NCI-H524 (cell line): ENCODE data around the gene PIK3C2G.
"Not testable (repeated sequence)": the region's sequence is repeated elsewhere in the genome, so short reads cannot be mapped to it uniquely, and the experiment has no call there.

Source experiments
- DNase-seq, 2 experiments: peaks; one replicate each; lab custom pipeline; 2025; lab: John Stamatoyannopoulos, UW

The PIK3C2G gene

DNA sequence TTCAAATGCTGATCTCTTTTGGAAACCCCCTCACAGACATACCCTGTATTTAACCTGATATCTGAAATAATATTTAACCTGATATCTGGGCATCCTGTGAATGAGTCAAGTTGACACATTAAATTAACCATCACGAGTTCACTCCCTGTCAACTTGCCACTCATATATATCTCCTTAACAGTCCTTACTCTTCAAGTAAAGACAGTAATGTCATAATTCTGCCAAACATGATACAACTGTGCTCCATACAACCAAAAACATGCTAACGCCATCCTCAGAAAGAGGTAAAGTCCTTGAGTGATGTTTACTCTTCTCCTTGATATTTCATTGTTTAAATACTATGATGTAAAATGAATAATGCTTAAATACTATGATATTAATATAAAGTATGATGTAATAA, 371.5 kb downstream of the PIK3C2G start:
- no peak for DNase-seq

DNA sequence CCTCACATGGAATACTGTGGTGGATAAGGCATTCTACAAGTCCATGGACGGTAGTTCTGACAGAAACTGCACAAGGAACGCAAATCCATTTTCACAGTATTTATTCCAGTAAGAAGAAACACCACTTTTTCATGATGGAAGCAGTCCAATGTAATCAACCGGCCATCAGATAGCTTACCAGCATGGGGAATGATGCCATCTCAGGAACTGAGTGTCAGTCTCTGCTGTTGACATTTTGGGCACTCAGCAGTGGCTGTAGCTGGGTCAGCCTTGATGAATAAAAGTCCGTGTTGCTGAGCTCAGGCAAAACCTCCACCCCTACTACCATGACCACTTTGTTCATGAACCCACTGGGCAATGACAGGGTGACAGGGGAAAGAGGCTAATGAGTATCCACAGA, 373.1 kb downstream of the PIK3C2G start:
- no peak for DNase-seq

DNA sequence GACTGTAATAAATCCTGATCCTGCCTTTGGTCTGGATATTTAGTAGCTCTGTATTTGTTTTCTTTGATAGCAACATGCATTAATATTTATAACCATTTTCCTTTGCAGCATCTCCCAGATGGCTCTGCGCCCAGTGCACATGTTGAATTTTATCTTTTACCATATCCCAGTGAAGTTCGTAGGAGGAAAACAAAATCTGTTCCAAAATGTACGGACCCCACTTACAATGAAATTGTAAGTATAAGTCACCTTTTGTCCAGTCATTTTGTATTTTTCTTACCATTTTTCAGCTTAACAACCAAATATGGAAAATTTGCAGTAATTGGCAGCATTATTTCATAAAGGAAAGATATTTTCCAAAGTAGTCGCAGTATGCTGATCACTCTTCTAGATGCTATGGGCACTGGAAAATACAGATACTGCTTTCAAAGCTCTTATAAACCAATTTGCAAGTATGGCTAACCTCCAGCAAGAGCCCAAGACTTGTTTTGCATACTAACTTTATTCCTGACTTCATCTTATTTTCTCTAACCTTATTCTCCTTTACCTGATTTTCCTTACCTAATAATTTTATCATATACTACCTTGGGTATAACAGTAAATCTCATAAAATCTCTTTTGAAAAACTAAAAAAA, 379.1 kb downstream of the PIK3C2G start:
- no peak for DNase-seq

DNA sequence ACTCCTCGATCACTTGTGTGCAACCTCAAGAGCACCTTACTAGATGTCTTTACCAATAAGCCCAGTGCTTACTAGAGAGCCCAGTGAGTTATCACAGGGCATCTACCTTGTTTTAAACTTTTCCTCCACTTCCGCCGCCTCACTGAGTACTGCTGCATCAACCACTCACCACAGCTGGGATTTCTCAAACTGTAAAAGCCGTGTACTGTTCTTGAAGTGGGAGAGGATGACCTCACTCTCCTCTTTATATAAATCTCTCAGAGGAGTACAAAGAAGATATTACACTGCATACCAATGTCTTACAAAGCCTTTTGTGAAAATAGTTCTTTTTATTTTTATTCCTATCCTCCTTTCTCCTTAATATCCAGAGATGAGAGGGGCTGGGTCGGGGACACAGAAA, 382.4 kb downstream of the PIK3C2G start:
- no peak for DNase-seq

DNA sequence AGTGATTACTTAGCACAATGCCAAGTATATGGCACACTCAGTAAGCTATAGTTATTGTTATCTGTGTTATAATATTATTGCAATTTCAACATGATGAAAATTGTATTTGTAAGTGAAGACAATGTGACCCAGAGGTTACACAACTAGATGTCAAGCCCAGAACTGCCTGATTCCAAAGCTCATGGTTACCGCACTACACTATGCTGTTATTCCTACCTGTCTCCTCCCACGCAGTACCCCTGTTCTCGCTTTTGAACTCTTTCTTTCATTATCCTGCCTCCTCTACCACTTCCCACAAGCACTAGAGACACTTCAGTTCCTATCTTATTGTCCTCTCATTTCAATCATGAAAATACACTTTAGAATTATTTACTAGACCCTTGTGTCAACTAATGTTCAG, 383.2 kb downstream of the PIK3C2G start:
- no peak for DNase-seq

DNA sequence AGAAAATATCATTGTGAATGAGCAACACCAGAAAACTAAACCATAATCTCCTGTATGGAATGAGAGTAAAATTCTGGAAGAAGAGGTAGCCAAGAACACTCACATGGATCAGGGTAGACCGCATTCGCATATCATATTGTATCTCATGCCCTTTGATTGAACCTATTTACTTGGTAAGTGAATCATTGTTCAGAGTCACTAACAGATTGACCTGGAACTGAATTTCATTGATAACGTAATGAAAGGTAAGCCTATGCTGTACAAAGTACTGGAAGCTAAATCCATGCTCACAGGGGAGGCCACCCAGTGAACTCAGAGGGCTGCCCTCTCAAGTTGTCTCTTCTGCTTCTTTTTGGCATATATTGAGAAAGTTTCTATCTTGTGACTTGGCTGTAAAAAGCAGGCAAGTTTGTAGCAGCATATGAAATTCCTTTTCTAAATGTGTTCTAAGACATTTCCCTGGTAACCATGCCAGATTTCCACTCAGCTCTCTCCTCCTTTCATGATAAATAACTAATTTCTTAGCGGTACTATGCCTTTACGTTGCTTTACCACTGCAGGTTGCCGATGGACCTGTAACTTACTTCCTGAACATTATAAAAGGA, 385.1 kb downstream of the PIK3C2G start:
- DNase-seq: no peak

DNA sequence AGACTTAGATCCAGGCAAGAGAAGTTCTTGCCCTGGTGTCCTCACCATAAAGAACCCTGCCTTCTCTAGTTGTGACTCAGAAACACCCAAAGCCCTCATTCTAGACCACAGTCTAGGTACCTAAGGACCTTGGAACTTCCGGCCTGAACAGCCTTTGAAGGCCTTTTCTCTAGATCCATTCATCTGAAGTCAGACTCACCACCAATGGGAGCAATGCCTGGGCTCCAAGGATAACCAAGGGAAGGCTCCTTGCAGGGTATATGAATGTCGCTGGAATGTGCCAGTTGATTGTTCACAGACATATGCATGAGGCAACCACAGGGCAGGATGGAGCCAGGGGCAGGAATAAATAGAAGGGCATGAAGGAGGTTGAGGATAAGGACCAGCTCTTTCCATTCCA, 390.2 kb downstream of the PIK3C2G start:
- no peak for DNase-seq

DNA sequence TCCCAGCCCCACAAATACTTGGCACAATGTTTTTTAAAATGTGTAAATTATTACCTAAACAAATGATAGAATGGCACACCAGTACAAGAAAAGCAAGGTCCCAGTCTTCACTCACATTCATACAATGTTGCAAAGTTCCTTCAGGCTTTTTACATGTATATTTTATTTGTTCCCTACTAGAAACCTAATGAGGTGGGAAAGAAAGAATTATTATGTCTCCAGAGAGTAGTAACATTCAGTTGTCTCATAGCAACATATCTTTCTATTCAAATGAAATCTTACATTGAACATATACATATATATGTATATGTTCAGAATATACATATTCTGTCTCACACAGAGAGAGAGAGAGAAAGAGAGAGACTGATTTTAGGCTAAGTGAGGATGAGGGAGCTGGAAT, 391.3 kb downstream of the PIK3C2G start:
- no peak for DNase-seq

DNA sequence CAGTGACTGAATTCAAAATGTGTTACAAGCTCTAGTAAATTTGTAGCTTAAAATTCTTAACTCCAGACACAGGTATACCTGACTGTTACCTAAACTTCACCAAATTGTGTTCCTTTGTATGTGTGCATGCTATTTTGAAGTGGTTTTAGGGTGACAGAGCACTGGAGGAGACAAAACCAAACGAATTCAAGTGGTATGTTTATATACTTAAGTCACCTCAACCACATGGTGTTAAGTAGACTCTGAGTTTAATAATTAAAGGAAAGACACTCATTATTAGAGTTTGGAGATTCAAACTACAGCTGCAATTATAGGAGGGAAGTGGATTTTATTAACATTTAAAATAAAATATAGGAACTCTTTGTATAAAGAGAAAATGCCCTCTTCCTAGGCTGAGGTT, 392.1 kb downstream of the PIK3C2G start:
- no peak for DNase-seq

DNA sequence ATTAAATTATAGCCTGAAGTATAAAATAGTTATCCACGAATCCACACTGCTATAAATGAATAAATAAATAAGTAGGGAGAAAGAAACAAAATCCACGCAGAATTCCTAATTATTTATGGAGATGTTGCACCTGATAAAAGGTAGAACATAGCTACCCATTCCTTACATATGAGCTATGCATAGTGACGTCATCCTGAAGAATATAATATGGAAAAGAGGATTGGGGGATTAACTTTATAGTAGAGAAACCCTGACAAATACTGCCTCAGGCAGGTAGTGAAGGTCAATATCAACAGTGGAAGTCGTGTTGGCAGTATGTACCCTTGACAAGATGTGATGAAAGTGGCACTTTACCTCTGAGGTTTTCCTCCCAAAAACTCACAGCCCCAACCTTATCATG, 394.0 kb downstream of the PIK3C2G start:
- DNase-seq: no peak

DNA sequence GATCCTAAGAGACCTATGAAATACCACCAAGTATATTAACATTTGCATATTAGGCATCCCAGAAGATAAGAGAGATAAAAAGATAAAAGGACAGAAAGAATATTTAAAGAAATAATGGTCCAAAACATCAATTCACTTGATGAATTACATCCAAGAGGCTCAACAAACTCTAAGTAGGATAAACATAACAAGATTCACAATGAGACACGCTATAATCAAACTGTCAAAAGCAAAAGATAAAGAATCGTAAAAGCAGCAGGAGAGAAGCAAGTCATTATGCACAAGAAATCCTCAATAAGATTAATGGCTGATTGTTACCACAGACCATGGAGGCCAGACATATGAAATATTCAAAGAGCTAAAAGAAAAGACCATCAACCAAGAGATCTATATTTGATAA, 396.9 kb downstream of the PIK3C2G start:
- no peak for DNase-seq

DNA sequence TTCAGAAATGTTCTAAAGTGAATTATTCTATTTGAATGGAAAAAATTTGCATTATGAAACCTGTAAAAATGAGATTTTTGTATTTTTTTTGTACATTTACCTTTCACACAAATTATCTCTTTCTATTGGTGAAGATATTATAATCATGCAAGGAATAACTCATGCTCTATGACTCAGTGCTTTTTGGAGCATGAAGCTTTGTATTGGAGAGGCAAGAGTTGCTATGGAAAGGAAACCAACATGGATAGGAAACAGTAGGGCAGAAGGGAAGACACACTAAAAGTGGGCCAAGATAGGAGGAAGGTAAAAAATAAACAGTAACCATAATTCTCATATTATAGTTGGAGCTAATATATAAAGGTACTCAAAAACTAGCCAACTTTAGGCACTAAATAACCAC, 397.5 kb downstream of the PIK3C2G start:
- DNase-seq: no peak

DNA sequence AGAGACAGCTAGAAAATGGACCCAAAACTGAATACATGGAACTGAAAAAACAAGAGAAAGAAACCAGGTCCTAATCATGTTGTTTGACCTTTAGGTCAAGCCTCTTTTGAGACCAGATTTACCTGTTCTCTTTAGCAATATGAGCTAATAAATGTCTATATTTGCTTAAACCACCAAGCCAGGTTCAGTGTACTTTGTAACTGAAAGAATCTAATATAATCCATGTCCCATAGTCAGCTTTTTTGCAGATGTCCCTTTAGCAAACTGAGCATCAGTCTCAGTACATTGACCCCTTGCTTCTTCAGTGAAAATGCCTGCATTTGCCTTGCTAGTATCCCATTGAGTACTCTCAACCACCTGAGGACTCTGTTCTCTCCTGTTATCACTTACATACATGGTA, 414.8 kb downstream of the PIK3C2G start:
- no peak for DNase-seq

DNA sequence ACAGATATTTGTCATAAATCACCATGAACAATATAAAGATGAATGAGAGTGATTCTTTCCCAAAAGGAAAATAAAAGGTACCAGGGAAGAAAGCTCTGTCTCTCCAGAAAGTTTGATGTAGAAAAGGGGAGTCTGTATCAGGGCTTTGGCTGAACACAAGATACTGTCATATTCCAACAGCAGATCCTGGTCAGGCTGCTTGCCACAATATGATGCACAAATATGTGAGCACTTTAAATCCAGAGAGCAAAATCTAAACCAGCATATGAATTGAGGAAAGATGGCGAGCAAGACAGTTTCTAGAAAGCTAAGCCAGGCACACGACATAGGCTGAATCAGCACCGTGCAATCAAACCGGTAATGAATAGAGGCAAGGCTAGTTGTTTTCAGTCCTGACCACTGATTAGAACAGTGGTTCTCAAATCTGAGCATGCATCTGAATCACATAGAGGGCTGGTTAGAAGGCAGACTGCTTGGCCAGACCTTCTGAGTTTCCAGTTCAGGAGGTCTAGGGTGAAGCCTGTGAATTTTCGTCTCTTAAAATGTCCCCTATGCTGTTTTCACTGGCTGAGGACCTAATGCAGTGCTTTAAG, 415.8 kb downstream of the PIK3C2G start:
- DNase-seq: no peak

DNA sequence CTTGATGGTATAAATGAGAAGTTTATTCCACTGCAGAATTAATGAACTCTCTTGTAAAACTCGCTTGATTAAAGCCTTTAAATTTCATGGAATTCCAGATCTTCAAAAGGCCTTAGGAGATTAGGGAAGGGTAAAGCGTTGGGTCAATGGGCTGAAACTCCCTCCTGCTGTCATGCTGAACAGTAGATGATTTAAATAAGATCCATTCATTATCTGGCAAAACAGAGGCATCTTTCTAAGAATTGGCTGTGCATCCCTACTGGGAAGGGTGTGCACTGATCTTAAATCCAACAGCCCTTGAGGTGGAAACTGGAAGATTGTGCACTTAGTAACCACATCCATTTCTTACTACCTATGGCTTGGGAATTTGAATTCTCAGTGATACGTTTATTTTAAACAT, 420.5 kb downstream of the PIK3C2G start:
- no peak for DNase-seq

DNA sequence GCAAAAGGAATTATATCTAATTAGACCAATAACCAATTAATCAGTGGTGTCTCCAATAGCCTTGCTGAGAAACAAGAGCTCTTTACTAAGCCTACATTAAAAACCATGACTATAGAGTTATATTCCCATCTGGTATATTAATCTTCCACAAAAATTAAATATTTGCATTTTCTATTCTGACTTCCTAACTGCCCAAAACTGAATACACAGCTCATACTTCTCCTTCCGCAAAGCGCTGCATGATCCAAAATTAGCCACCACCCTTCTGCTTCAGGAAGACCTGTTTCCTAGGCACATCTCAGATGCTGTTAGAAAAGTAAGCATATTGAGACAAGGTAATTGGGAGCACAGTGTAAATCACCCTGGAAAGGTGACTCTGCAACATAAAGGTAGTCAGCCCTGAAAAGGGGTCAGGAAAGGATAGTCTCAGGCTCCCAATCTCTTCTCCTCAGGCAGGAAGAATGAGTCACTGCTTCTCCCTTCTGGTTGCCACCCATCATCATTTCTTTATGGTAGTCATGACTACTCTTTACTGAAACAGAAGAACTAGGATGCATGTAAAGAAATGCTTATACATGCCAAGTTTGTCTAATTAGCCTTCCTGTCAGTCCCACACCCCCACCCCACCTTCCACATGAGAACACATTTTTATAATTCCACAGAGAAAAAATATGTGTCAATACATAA, 422.2 kb downstream of the PIK3C2G start:
- DNase-seq: no peak

DNA sequence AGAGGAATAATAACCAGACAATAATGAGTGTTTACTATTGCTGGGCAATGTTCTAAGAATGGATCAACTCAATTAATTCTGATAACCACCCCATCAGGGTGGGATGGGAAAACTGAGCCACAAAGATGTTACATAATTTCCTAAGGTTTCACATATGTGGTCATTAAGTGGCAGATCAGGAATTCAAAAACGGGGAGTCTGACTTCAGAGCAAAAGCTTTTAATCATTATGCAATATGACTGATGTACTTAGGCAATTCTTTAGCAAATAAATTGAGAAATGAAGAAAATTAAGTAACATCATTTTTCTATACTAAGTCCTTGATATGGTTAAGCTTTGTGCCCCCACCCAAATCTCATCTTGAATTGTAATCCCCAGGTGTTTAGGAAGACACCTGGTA, 423.1 kb downstream of the PIK3C2G start:
- DNase-seq: no peak

DNA sequence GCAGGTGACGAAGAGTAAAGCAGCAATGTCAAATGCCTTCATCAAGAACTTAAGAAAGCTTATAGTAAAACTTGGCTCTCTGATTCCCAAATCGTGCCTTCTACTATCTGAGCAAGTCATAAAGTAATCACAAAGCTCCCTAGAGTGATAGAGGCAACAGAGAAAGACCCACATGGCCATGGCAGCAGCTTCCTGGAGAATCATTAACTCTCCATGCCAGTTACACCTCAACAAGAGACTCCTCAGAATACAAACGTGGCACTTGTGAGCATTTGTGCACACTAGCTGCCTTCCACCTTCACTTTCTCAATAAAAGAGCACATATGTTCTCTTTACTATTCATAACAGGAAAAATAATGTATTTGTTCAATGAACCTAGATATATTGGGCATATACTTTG, 428.5 kb downstream of the PIK3C2G start:
- no peak for DNase-seq

DNA sequence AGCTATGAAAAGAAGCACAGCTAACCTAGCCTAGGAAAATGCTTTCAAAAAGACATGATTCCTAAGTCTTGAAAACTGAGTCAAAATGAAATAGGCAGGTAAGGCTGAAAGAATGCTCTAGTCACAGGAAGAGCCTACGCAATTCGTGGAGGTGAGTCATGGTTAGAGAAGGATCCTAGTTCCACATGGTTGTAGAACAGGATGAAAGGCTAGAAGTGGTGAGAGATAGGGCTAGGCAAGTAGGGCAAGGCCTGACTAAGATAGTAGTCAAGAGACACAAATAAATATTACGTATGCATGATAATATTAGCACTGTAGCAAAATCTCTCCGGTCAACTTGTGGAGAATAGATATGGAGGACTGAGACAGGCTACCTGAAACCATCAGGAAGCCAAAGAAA, 429.3 kb downstream of the PIK3C2G start:
- no peak for DNase-seq

DNA sequence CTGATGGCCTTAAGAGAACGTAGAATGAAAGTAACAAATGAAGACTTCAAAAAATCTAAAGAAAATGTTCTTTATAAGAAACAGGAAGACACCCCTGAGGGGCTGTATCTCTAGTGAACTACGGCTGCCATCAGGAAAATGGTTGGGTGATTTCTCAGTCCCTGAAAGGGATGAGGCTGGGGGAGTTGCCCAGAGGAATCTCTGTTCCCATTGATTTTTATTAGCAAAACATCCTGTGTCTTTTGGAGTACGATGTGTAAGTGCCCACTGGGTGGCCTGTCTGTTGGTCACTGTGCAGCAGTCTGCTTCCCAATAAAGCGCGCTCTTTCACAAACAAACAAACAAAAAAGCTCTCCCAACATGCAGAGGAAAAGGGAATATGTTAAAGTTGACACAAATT, 432.7 kb downstream of the PIK3C2G start:
- DNase-seq: not testable (repeated sequence)

DNA sequence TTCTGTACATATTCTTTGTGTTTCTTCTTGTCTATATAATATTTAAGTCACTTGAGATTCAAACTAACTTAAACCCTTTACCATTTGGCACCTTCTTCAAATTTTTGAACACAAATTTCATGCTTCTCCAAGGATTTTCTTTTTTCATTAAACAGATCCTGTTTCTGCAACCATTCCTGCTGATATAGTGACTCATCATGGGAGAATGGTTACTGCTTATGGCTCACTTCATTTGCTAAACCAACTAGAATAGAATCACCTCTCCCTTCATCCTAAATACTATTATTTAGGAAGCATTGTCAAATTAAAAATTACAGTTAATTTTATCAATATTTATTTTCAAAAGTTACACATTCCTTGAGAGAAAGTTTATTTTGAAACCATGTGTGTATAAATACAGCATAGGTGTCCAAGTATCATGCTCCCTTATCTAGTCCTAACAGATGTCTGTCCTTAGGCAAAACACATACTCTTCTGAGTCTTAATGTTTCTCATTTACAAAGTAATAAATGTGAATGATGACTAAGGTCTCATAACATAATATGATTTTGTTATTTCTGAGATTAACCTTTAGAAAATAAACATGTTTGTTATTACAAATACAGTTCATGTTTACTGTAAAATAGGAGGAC, 435.8 kb downstream of the PIK3C2G start:
- no peak for DNase-seq
